GM18499 (cell line): Measurements from ENCODE around the gene NME3.
"Not testable (repeated sequence)": the region's sequence is repeated elsewhere in the genome, so short reads cannot be mapped to it uniquely, and the experiment has no call there.

Experiments
- ATAC-seq: cut with Tn5 transposase; IDR thresholded peaks from one replicate; pipeline ENCODE4 v1.9.1; 2021; ENCODE audit warnings: moderate number of reproducible peaks; ENCODE audit not compliant: insufficient read depth, unreplicated experiment

Gene NME3

GRCh38 chr16:1771188-1771863 is at the start of gene NME3:
Gene NME3, minus strand, starts transcription at chr16:1771543. Its CDS starts 9 bp downstream, at chr16:1771534.
- no peak for ATAC-seq

- ATAC-seq, result no peak
Measured at GRCh38 chr16:1820946-1821290, 49.6 kb upstream of the NME3 start.

GRCh38 chr16:1820096-1820945 is 49.0 kb upstream of the NME3 start:
- no peak for ATAC-seq

- ATAC-seq, result no peak
Measured at GRCh38 chr16:1819611-1820010, 48.3 kb upstream of the NME3 start.

- ATAC-seq, result no peak
Measured at GRCh38 chr16:1818873-1819525, 47.7 kb upstream of the NME3 start.

GRCh38 chr16:1818204-1818872 is 47.0 kb upstream of the NME3 start:
- ATAC-seq, result no peak

- ATAC-seq, result no peak
Measured at GRCh38 chr16:1817716-1818115, 46.4 kb upstream of the NME3 start.

GRCh38 chr16:1817276-1817589 is 45.9 kb upstream of the NME3 start:
- ATAC-seq, result no peak

- ATAC-seq, result no peak
Measured at GRCh38 chr16:1816396-1817275, 45.3 kb upstream of the NME3 start.

- ATAC-seq, result no peak
Measured at GRCh38 chr16:1815461-1815860, 44.1 kb upstream of the NME3 start.

- no peak for ATAC-seq
Measured at GRCh38 chr16:1812732-1813163, 41.4 kb upstream of the NME3 start.

- ATAC-seq, result no peak
Measured at GRCh38 chr16:1810536-1810935, 39.2 kb upstream of the NME3 start.

GRCh38 chr16:1810106-1810505 is 38.8 kb upstream of the NME3 start:
- ATAC-seq, result no peak

- no peak for ATAC-seq
Measured at GRCh38 chr16:1809281-1809801, 38.0 kb upstream of the NME3 start.

GRCh38 chr16:1808691-1809090 is 37.3 kb upstream of the NME3 start:
- ATAC-seq, result no peak

- no peak for ATAC-seq
Measured at GRCh38 chr16:1807626-1808025, 36.3 kb upstream of the NME3 start.

GRCh38 chr16:1800701-1801100 is 29.4 kb upstream of the NME3 start:
- no peak for ATAC-seq

GRCh38 chr16:1799263-1799662 is 27.9 kb upstream of the NME3 start:
- ATAC-seq, result not testable (repeated sequence)

GRCh38 chr16:1794908-1795666 is 23.7 kb upstream of the NME3 start:
- no peak for ATAC-seq
